Gastrocnemius medialis (tissue), 4 donors: ENCODE data around the gene HSPB6.

Source experiments
- CTCF ChIP-seq, 5 experiments: fragments of 450-650 bp in 3 of 5; fragments of 200-600 bp in 2 of 5; sonication (generic) in 2 of 5; IDR thresholded peaks in 4 of 5; conservative IDR thresholded peaks in 1 of 5; 1 replicate in 4 of 5; 2 replicates in 1 of 5; pipeline ENCODE4 v1.5.1; 2016 to 2019; ENCODE audit warnings: antibody characterized with exemption in 5 of 5, mild to moderate bottlenecking in 3 of 5, moderate library complexity in 3 of 5
- POLR2A ChIP-seq, 2 donors: fragments of 450-650 bp; IDR thresholded peaks; one replicate each; pipeline ENCODE4 v1.6.1; 2017; ENCODE audit warnings: antibody characterized with exemption in 2 of 2, mild to moderate bottlenecking in 2 of 2, moderate library complexity in 2 of 2

- no peak for TF ChIP-seq CTCF (IDR thresholded peaks at IDR 0.05 in 4 of 5, conservative IDR thresholded peaks at IDR 0.05 in 1 of 5)
- peak; percentile 56 to 82 for TF ChIP-seq POLR2A (IDR thresholded peaks at IDR 0.05)
These were observed 1.1 kb upstream of the HSPB6 start, which contains the start of gene PROSER3 for GRCh38 chr19:35757749-35758608.
